GM19397 (cell line): ENCODE results near the gene IGHMBP2.

Experiments used
- ATAC-seq: cut with Tn5 transposase; IDR thresholded peaks from one replicate; pipeline ENCODE4 v1.9.1; 2021; ENCODE audit warnings: mild to moderate bottlenecking, moderate library complexity; ENCODE audit not compliant: unreplicated experiment

IGHMBP2 gene

GRCh38 chr11:68889948-68890446 lies 13.7 kb upstream of the IGHMBP2 start:
- no peak for ATAC-seq

GRCh38 chr11:68890490-68891231 lies 13.0 kb upstream of the IGHMBP2 start:
- no peak for ATAC-seq

DNA sequence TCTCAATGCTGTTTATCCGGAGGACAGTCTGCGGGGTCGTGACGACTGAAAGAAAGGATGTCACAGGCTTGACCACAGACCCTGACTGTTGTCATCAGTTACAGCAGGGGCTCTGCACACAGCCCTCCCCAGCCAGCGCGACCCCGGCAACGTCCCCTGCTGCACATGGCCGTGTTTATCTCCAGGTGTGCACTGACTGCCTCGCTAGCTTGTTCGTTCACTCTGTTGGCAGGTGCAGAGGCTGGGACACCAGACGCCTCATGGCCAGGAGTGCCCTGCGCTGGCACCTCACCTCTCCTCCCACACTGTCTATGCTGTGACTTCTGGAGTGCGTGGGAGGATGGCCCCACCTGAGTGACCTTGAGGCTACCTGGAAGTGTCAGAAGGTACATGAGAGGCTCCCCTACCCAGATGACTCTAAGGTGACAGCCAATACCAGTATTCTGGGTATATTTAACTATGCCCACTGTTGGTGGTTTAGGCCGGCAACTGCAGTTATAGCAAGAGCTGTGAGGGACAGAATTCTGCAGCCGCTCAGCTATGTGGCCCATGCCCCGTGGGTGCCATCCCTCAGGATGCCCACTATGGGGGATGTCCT lies 12.2 kb upstream of the IGHMBP2 start:
- no peak for ATAC-seq

DNA sequence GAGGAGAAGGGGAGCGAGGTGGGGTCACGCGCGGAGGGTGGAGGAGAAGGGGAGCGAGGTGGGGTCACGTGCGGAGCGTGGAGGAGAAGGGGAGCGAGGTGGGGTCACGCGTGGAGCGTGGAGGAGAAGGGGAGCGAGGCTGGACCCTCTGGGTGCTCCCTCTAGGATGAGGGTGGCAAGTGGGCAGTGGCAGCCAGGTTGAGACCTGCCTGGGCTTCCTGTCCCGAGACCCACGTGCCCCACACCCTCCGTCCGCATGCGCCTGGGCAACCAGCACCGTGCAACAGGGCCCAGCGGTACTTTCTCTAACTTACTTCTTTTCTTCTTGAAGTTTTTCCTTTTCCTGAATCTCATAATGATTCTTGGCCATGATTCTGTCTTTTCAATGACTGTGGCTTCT lies 11.1 kb upstream of the IGHMBP2 start:
- ATAC-seq, result no peak

DNA sequence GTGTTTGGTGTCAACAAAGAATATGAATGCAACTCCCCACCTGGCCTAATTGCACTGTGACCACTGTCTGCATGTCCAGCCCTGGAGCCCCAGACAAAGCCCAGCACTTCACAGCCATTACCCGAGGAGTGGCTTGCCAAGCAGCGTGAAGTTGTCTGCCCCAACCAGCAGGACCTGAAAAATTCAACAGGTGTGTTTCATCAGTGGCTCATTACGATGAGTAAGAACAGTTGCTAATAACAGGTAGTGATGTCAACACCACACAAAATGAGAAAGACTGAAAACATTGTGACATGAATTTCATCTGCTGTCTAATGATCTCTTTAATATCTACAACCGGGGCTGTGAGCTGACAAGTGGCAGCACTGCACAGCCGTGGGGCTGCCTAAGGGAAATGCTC lies 10.4 kb upstream of the IGHMBP2 start:
- no peak for ATAC-seq

DNA sequence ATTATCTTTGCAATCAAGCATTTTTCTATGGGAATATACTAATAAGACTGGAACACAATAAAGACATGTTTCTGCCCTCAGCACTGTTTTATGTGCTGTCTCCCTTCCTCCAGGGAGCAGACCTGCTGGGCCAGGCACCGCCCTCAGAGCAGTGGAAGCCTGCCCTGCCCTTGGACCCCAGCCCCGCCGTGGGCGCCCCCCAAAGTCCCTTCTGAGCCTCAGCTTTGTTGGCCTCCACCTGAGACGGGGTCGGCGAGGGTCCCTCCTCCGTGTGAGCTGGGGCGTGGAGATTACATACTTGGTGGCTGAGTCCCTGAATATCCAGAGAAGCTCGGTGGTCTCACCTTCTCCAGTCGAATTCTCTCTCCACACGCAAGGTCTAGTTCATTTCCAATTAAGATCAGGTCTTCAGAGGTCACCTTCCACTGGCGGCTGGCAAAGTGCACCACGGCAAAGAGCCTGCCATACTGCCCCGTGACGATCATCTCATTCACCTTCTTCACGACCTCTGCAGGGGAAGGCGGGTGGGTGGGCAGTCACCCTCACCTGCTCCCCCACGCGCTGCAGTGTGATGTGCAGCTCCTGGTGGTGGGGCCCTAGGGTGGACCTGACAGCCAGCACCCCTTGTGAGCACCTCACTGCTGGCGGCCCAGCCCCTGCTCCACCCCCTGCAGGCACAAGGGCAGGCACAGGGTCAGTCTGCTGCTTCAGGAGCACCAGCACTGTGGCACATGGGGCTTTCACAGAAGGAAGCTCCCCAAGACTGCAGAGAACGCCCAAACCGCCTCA lies 7.3 kb upstream of the IGHMBP2 start:
- ATAC-seq, result no peak

DNA sequence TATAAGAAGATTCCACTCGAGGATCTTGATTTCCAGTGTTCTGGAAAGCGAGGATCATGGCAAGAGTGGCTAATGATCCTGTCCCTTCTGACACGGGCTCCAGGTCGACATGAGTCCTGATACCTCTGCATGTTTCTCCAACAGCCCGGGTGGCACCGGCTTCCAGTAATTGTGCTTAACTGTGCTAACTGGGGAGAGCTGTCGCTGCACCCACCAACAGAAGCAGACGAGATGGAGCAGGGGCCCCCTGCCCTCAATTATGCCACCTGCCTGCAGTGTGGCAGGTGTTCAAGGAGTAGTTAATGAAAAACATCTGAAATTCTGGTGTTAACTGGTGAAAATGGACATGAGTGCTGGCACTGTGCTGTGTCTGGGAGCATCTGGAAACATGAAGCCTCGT lies 6.2 kb upstream of the IGHMBP2 start:
- no peak for ATAC-seq

DNA sequence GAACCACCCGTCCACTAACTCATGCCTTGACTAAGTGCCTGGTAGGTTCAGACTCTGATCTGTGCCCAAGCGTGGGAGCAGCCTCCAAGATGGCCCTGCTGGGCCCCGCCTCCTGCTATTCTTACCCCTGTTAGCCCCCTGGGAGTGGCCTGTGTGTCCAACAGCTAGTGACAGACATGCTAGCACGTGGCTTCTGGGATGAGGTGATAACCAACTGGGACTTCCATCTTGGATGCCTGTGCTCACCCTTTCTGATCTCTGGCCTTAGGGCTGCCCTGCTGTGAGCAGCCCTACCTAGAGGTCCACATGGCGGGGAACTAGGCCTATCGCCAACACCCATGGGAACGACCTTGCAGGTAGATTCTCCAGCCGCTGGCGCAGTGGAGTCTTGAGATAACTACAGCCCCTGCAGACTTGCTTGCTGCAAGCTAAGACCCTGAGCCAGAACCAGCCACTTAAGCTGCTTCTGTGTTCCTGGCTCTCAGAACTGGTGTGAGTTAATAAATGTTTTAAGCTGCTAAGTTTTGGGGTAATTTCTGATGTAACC lies 2.8 kb upstream of the IGHMBP2 start:
- ATAC-seq, result no peak

GRCh38 chr11:68904248-68904847 lies 657 bp downstream of the IGHMBP2 start:
- ATAC-seq, result peak; percentile 12

DNA sequence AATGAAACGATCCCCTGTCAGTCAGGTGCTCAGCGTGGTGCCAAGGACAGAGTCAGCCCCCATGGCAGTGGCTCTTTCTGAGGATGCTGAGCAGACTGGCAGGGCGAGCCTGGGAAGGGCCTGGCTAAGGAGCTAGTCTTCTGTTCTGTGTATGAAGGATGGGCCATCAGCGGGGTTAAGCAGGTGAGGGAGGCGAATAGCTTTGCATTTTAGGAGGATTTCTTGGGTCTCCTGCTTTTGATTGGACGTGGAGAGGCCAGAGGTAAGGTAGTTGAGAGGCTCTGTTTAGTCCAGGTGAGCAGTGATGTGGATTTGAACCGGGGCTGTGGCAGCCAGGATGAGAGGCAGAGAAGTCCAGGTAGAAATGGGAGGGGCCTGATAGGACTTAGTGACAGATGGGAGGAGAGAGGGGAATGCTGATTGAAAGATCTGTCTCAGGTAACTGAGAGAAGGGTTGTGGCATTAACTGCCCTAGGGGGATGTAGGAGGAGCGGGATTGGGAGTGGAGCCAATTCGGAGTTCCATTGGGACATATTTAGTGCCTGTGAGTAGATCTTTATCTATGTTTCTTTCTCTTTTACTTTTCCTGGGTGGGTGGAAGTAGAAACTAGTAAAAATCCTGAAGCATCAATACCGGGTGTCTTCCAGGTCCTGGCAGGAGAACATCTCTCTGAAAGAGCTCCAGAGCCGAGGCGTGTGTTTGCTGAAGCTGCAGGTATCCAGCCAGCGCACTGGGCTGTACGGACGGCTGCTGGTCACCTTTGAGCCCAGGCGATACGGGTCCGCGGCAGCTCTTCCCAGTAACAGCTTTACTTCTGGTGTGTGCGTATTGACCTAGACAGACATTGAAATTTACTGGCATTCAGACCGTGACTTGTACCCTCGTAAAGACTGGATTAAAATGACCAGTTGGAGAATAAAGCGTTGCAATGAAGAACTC lies 2.0 kb downstream of the IGHMBP2 start:
- no peak for ATAC-seq

DNA sequence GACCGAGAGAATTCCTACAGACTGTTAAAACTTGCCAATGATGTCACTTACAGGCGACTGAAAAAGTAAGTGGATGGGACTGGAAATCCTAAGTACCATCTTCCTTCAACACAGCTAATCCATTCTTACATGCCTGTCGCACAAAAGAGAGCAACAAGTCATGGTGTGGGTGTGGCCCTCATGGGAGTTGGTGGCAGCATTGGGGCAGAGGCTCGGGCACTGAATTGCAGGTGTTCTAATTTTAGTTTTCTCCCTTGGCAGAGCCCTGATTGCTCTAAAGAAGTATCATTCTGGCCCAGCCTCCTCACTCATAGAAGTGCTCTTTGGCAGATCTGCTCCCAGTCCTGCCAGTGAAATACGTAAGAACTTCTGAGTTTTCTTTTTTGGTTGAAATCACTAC lies 4.6 kb downstream of the IGHMBP2 start:
- ATAC-seq, result no peak

- no peak for ATAC-seq
Measured at GRCh38 chr11:68910965-68911364, 7.3 kb downstream of the IGHMBP2 start.

- ATAC-seq, result no peak
Measured at GRCh38 chr11:68911731-68912130, 8.0 kb downstream of the IGHMBP2 start.

DNA sequence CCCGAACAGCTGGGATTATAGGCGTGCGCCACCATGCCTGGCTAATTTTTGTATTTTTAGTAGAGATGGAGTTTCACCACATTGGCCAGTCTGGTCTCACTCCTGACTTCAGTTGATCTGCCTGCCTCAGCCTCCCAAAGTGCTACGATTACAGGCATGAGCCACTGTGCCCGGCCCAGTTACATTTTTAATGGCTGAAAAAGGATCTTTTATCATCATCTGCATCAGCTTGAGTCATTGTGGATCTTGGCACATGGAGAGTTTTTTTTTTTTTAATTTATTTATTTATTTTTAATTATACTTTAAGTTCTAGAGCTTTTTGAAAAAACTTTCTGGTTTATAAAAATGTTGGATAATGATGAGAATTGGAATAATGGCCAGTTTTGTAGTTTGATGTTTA lies 8.6 kb downstream of the IGHMBP2 start:
- ATAC-seq, result no peak

- no peak for ATAC-seq
Measured at GRCh38 chr11:68913188-68913587, 9.5 kb downstream of the IGHMBP2 start.

DNA sequence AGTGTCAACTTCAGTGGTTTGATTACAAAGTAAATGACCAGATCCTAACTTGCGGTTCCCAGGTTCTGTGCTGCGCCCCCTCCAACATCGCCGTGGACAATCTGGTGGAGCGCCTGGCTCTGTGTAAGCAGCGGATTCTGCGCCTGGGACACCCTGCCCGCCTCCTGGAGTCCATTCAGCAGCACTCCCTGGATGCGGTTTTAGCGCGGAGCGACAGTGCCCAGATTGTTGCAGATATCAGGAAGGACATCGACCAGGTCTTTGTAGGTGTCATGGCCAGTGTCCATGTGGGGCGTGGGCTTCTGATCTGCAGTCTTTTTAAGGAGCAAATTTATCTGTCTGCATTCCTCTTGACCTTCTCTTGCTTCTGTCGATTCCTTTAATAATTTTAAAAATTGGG lies 11.1 kb downstream of the IGHMBP2 start:
- no peak for ATAC-seq

GRCh38 chr11:68916439-68916838 lies 12.7 kb downstream of the IGHMBP2 start:
- no peak for ATAC-seq

DNA sequence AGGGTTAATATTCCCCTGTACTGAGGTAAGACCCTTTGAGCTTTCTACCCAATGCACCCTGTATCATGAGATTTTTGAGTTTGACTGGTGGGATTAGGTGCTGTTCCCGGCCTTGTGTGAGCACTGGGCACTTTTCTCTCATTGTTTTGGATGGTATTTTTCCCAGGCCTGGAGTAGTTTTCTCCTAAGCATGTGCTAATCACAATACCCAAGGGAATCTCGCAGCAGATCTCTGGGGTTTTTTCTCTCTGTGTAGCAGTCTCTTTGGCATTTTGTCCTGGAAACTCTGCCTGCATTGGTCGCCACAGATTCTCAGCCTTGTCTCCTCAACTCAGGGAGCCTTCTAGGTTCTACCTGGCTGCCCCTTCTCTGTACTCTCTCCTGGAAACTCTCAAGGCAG lies 19.9 kb downstream of the IGHMBP2 start:
- no peak for ATAC-seq

- ATAC-seq, result no peak
Measured at GRCh38 chr11:68924073-68924925, 20.6 kb downstream of the IGHMBP2 start.
